Right atrium auricular region (tissue), 2 donors: ENCODE data around the gene PCDHGB5. TPM values are rescaled to one million over a fixed set of nuclear protein-coding genes. Genes with fewer than 3 reads are reported as not detected.
"Not testable (repeated sequence)": the region's sequence is repeated elsewhere in the genome, so short reads cannot be mapped to it uniquely, and the experiment has no call there.

ENCODE experiments used
- DNase-seq: peaks from one replicate; pipeline ENCODE4 v3.0.0-alpha.2; 2019; ENCODE audit warnings: low spot score
- H3K27ac ChIP-seq, 2 donors: fragments of 200-600 bp; sonication (generic); 1 replicate in 1 of 2; 2 replicates in 1 of 2; pipeline ENCODE4 v1.5.1; 2016 to 2019
- H3K27me3 ChIP-seq, 2 donors: fragments of 200-600 bp; sonication (generic); one replicate each; pipeline versions ENCODE4 v1.5.1 to v1.6.0; 2017 to 2019
- H3K36me3 ChIP-seq: fragments of 200-600 bp; sonication (generic); one replicate; pipeline ENCODE4 v1.5.1; 2016
- H3K4me1 ChIP-seq, 2 donors: fragments of 200-600 bp; sonication (generic); one replicate each; pipeline versions ENCODE4 v1.5.1 to v1.6.0; 2017 to 2019
- H3K4me3 ChIP-seq, 2 donors: fragments of 200-600 bp; sonication (generic); 1 replicate in 1 of 2; 2 replicates in 1 of 2; pipeline ENCODE4 v1.5.1; 2017 to 2019; ENCODE audit warnings: mild to moderate bottlenecking in 1 of 2, moderate library complexity in 1 of 2
- H3K9me3 ChIP-seq, 2 donors: fragments of 200-600 bp; sonication (generic); one replicate each; pipeline ENCODE4 v1.5.1; 2019
- CTCF ChIP-seq, 2 donors: fragments of 200-600 bp; sonication (generic); IDR thresholded peaks; one replicate each; pipeline ENCODE4 v1.5.1; 2019; ENCODE audit warnings: antibody characterized with exemption in 2 of 2
- total RNA-seq, 2 donors: library from RNA; depleted of rRNA; stranded (reverse); fragments of >200 nt; gene quantifications; one replicate each; pipeline ENCODE4 v1.1.0, GENCODE V29; 2016

PCDHGB5 gene
- total RNA-seq, 2 donors from 2014 or later, result 9.7 TPM

GRCh38 chr5:141392429-141393198 lies 5.1 kb upstream of the PCDHGB5 start, which contains the start of gene PCDHGA8:
Gene PCDHGA8, plus strand, starts transcription at chr5:141392633. Its CDS starts 181 bp downstream, at chr5:141392814.
- H3K27ac ChIP-seq, result no peak within 1 kb of the TSS
- H3K4me1 ChIP-seq, result no peaks in the 10 kb centered on the region
- H3K4me3 ChIP-seq, result no peak within 1 kb of the TSS
- peaks cover 10 to 88% of the 10 kb centered on the region in 2 donors for H3K9me3 ChIP-seq
- no peaks in the 10 kb centered on the region for H3K27me3 ChIP-seq
- H3K36me3 ChIP-seq, result peaks cover 3% of the 10 kb centered on the region
- no peak for TF ChIP-seq CTCF (IDR thresholded peaks at IDR 0.05)
- no peak for DNase-seq

- Histone ChIP-seq H3K36me3 (peaks cover 3% of the 10 kb centered on the region), H3K4me1 (no peaks in the 10 kb centered on the region), H3K27me3 (no peaks in the 10 kb centered on the region), H3K9me3 (peaks cover 10 to 86% of the 10 kb centered on the region in 2 donors), H3K4me3 (no peak overlapping the region), H3K27ac (no peak overlapping the region)
- no peak for TF ChIP-seq CTCF (IDR thresholded peaks at IDR 0.05)
- no peak for DNase-seq
These were observed 4.5 kb upstream of the PCDHGB5 start for GRCh38 chr5:141393267-141393666.

- H3K27ac ChIP-seq, H3K4me1 ChIP-seq, DNase-seq, H3K4me3 ChIP-seq, H3K36me3 ChIP-seq, H3K27me3 ChIP-seq: not testable (repeated sequence)
- peaks cover 6 to 85% of the 10 kb centered on the region in 2 donors for H3K9me3 ChIP-seq
These were observed 3.2 kb upstream of the PCDHGB5 start for GRCh38 chr5:141394401-141395187.

- H3K36me3 ChIP-seq, result no peaks in the 10 kb centered on the region
- H3K4me1 ChIP-seq, result peaks cover 0 to 11% of the 10 kb centered on the region in 2 donors
- H3K4me3 ChIP-seq, result no peak overlapping the region
- peaks cover 27 to 84% of the 10 kb centered on the region in 2 donors for H3K9me3 ChIP-seq
- TF ChIP-seq CTCF (IDR thresholded peaks at IDR 0.05), result no peak
- H3K27me3 ChIP-seq, result no peaks in the 10 kb centered on the region
- H3K27ac ChIP-seq, result no peak overlapping the region
- DNase-seq, result no peak
These were observed 861 bp downstream of the PCDHGB5 start for GRCh38 chr5:141398608-141399007.

- TF ChIP-seq CTCF (IDR thresholded peaks at IDR 0.05), result no peak
- H3K9me3 ChIP-seq, result peaks cover 31 to 84% of the 10 kb centered on the region in 2 donors
- H3K36me3 ChIP-seq, result peaks cover 2% of the 10 kb centered on the region
- H3K27ac ChIP-seq, result no peak overlapping the region
- no peak overlapping the region for H3K4me3 ChIP-seq
- H3K4me1 ChIP-seq, result peaks cover 0 to 11% of the 10 kb centered on the region in 2 donors
- no peaks in the 10 kb centered on the region for H3K27me3 ChIP-seq
- no peak for DNase-seq
These were observed 2.0 kb downstream of the PCDHGB5 start for GRCh38 chr5:141399555-141400258.
